K562 (cell line): ENCODE measurements around the gene HINT2. TPM values are rescaled to one million over a fixed set of nuclear protein-coding genes. Genes with fewer than 3 reads are reported as not detected.

Experiments
- ATAC-seq: fragments of 200-7000 bp; cut with Tn5 transposase; 3 replicates; pipeline ENCODE4 v1.9.1; 2020; ENCODE audit warnings: moderate library complexity
- BruUV-seq: library from RNA; stranded (reverse); fragments of 400-500 nt; replicated peaks from 2 replicates; lab custom pipeline; 2021; lab: Mats Ljungman, UMichigan
- CTCF ChIA-PET: fragments of 300-600 bp; formaldehyde crosslinking; extraction: SDS; loops from one replicate; lab custom pipeline; 2021; ENCODE audit warnings: low intra/inter-chr PET ratio; lab: Yijun Ruan, JAX
- POLR2A ChIA-PET: fragments of 300-600, 350-650 bp; sonication (Branson Sonifier 250); formaldehyde crosslinking; extraction: SDS; loops from one replicate; lab custom pipeline; 2021; ENCODE audit warnings: antibody characterized with exemption, inconsistent platforms; lab: Yijun Ruan, JAX
- DNase-seq, 4 experiments: peaks; one replicate each; pipeline versions ENCODE4 v3.0.0 to v3.0.0-alpha.2; 2011 to 2018; ENCODE audit warnings: low spot score in 3 of 4, mixed read lengths in 3 of 4; ENCODE audit errors: extremely low read depth in 1 of 4
- FAIRE-seq: peaks from 2 replicates; lab custom pipeline; 2011; peaks lifted over from hg19 to GRCh38; lab: Jason Lieb, UNC
- H2AFZ ChIP-seq: 2 replicates; pipeline ENCODE4 v1.6.0; 2011; ENCODE audit warnings: low read depth, low read length, control low read depth, inconsistent platforms
- H3K27ac ChIP-seq: fragments of 200-600 bp; 3 replicates; pipeline ENCODE4 v1.8.0; 2011; ENCODE audit warnings: low read depth, mild to moderate bottlenecking, control low read depth, inconsistent platforms, low read length, moderate library complexity, mixed read lengths; ENCODE audit errors: extremely low read depth
- H3K27me3 ChIP-seq, 2 experiments: fragments of 300-600 bp in 1 of 2; 2 replicates in 1 of 2; 3 replicates in 1 of 2; pipeline versions ENCODE4 v1.6.0 to v1.8.0; 2011; ENCODE audit warnings: inconsistent platforms in 2 of 2, low read length in 2 of 2, mild to moderate bottlenecking in 1 of 2, mixed read lengths in 1 of 2, moderate library complexity in 1 of 2; ENCODE audit not compliant: control insufficient read depth in 2 of 2, insufficient read depth in 2 of 2
- H3K36me3 ChIP-seq: fragments of 300-600 bp; 3 replicates; pipeline ENCODE4 v1.8.0; 2011; ENCODE audit warnings: mild to moderate bottlenecking, low read length, inconsistent platforms; ENCODE audit not compliant: control insufficient read depth, insufficient read depth
- H3K4me1 ChIP-seq, 2 experiments: fragments of 200-600 bp in 1 of 2; replicated peaks in 1 of 2; 2 replicates in 1 of 2; 3 replicates in 1 of 2; pipeline versions ENCODE4 v1.5.1 to v1.8.0; 2011; ENCODE audit warnings: inconsistent platforms in 2 of 2, low read length in 2 of 2, mild to moderate bottlenecking in 1 of 2, mixed read lengths in 1 of 2, moderate library complexity in 1 of 2; ENCODE audit not compliant: control insufficient read depth in 2 of 2, insufficient read depth in 2 of 2
- H3K4me2 ChIP-seq: 2 replicates; pipeline ENCODE4 v1.6.1; 2011; ENCODE audit warnings: low read length, control low read depth, inconsistent platforms, mixed read lengths; ENCODE audit not compliant: insufficient read depth
- H3K4me3 ChIP-seq: fragments of 200-600 bp; sonication (generic), shearing (Covaris generic); 2 replicates; pipeline ENCODE4 v1.5.1; 2016; ENCODE audit warnings: control low read depth, inconsistent platforms
- H3K79me2 ChIP-seq: fragments of 200-600 bp; 3 replicates; pipeline ENCODE4 v1.8.0; 2011; ENCODE audit warnings: low read length, inconsistent platforms; ENCODE audit not compliant: control insufficient read depth, insufficient read depth
- H3K9ac ChIP-seq, 2 experiments: 2 replicates each; pipeline versions ENCODE4 v1.6.0 to v1.6.1; 2011; ENCODE audit warnings: low read depth in 2 of 2, low read length in 2 of 2, control low read depth in 1 of 2, inconsistent platforms in 1 of 2, mild to moderate bottlenecking in 1 of 2, mixed read lengths in 1 of 2; ENCODE audit not compliant: insufficient read depth in 1 of 2
- H3K9me1 ChIP-seq: one replicate; pipeline ENCODE4 v1.6.0; 2011; ENCODE audit warnings: inconsistent platforms, mild to moderate bottlenecking, low read length, moderate library complexity; ENCODE audit not compliant: control insufficient read depth, insufficient read depth
- H3K9me3 ChIP-seq: replicated peaks from 2 replicates; pipeline ENCODE4 v1.5.1; 2011; ENCODE audit warnings: low read depth, low read length, inconsistent platforms; ENCODE audit not compliant: control insufficient read depth, insufficient read depth
- H4K20me1 ChIP-seq: replicated peaks from 2 replicates; pipeline ENCODE4 v1.6.1; 2011; ENCODE audit warnings: low read length, inconsistent platforms, mixed read lengths; ENCODE audit not compliant: control insufficient read depth, insufficient read depth
- AFF1 ChIP-seq, 2 experiments: fragments of 450-650 bp; IDR thresholded peaks; 2 replicates each; pipeline ENCODE4 v1.6.1; 2018; ENCODE audit warnings: mild to moderate bottlenecking in 2 of 2, low read depth in 1 of 2; ENCODE audit not compliant: partially characterized antibody in 2 of 2
- DEAF1 ChIP-seq: fragments of 450-650 bp; formaldehyde crosslinking; IDR thresholded peaks from 2 replicates; pipeline ENCODE4 v1.4.0; 2020; ENCODE audit warnings: mild to moderate bottlenecking, moderate library complexity
- NFE2 ChIP-seq: IDR thresholded peaks from 2 replicates; pipeline ENCODE4 v1.6.1; 2014; ENCODE audit warnings: antibody characterized with exemption, low read depth
- SRSF7 ChIP-seq: fragments of 200-400 bp; formaldehyde crosslinking; optimal IDR thresholded peaks from 2 replicates; pipeline ENCODE3; 2017; ENCODE audit warnings: mild to moderate bottlenecking, low read depth, low read length
- ZNF277 ChIP-seq: fragments of 250-450 bp; sonication (Bioruptor Pico); IDR thresholded peaks from 2 replicates; pipeline ENCODE4 v1.8.0; 2022; ENCODE audit warnings: inconsistent platforms, mild to moderate bottlenecking, moderate library complexity, borderline replicate concordance
- ZNF551 ChIP-seq: fragments of 250-450 bp; sonication (Bioruptor Pico); IDR thresholded peaks from 2 replicates; pipeline ENCODE4 v1.5.0; 2021; ENCODE audit warnings: mild to moderate bottlenecking, moderate library complexity
- WGBS: fragments of 100-300 bp; shearing (Covaris generic); methylation state at CpG from one replicate; pipeline ENCODE4 v1.1.6; 2016; ENCODE audit warnings: low coverage, mixed read lengths; ENCODE audit not compliant: insufficient coverage; ENCODE audit errors: missing lambda C conversion rate; 5-methylcytosine and 5-hydroxymethylcytosine counted together
- in situ Hi-C: fragments of 300-500 bp; cut with MboI; formaldehyde crosslinking; loops from 4 replicates; pipeline ENCODE4 v1.15.0; 2018; ENCODE audit warnings: inconsistent platforms, mixed read lengths
- intact Hi-C: fragments of 100-400 bp; cut with micrococcal nuclease; formaldehyde crosslinking; loops from 2 replicates; pipeline ENCODE4 v1.14.2; 2022
- polyA plus RNA-seq, 8 experiments: library from polyadenylated mRNA; depleted of rRNA in 4 of 8; stranded (reverse) in 5 of 8; unstranded in 3 of 8; fragments of >200 nt; fragmentation: Nextera tagmentation in 2 of 8; fragmentation: Illumina TruSeq in 1 of 8; extraction: Ambion mirVana in 2 of 8; extraction: Trizol in 1 of 8; gene quantifications; 2 replicates each; pipeline versions ENCODE4 v1.2.1 to v1.2.3, GENCODE V29; 2011 to 2014; ENCODE audit warnings: inconsistent platforms in 1 of 8, missing spikeins in 1 of 8
- total RNA-seq, 7 experiments: library from RNA; depleted of rRNA in 6 of 7; stranded (reverse); fragments of >200 nt in 6 of 7; fragmentation: Illumina TruSeq in 2 of 7; extraction: Trizol in 2 of 7; gene quantifications; 2 replicates each; pipeline versions ENCODE4 v1.2.1 to v1.2.3, GENCODE V29; 2011 to 2021; ENCODE audit warnings: low replicate concordance in 1 of 7

Gene HINT2
- total and polyA plus RNA-seq, 9 of the 15 experiments (the other 6 are each of a cell fraction or from before 2014, with no cell fraction given): 5.6 to 44.1 (median 27.9) TPM

- POLR2A ChIA-PET: interaction anchor here (0.6 to 1.5 kb wide), 5 partner anchors 27 to 133 kb away, joined by 3 to 4 read pairs (median 3); no protein-coding TSS in a partner anchor
- no peak for TF ChIP-seq NFE2
- TF ChIP-seq ZNF277 (CRISPR knock-in tag): no peak
- no peak for TF ChIP-seq DEAF1
- no peak for TF ChIP-seq AFF1 (IDR thresholded peaks at IDR 0.05; ENCODE audit: low read depth in 1 of 2, partially characterized antibody in 2 of 2)
- TF ChIP-seq ZNF551 (CRISPR knock-in tag): no peak
- no peak for TF ChIP-seq SRSF7
- ATAC-seq (peak; percentile 33), FAIRE-seq (no peak), DNase-seq (no peak)
- H3K9me1 ChIP-seq: no peaks in the 10 kb centered on the region
- H3K27me3 ChIP-seq: no peaks in the 10 kb centered on the region
- no peak overlapping the region for H3K9ac ChIP-seq
- no peaks in the 10 kb centered on the region for H4K20me1 ChIP-seq
- peaks cover 24% of the 10 kb centered on the region; the same call in 2 of the 3 replicates for H3K36me3 ChIP-seq
- no peak overlapping the region for H3K4me2 ChIP-seq
- no peaks in the 10 kb centered on the region for H3K9me3 ChIP-seq
- BruUV-seq: no TSS peak
- 25% methylated on average over 4 of the region's 4 CpGs for WGBS
- in situ Hi-C loops (loop anchor here (10.0 kb wide), 1 partner anchor 95 kb away; no protein-coding TSS in a partner anchor), intact Hi-C loops (loop anchor here (1.0 kb wide), 3 partner anchors 23 to 92 kb away; no protein-coding TSS in a partner anchor)
- no peak overlapping the region for H3K4me3 ChIP-seq
- H3K4me1 ChIP-seq: peaks cover 6% of the 10 kb centered on the region in 2 experiments; a peak in 4 of 5 replicates
- H3K79me2 ChIP-seq: no peaks in the 10 kb centered on the region
- no peak overlapping the region for H2AFZ ChIP-seq
- H3K27ac ChIP-seq: 0 out of 3 replicates have a peak overlapping the region, but pooled peaks have one; percentile 37
- CTCF ChIA-PET: interaction anchor here (0.7 to 2.8 kb wide), 4 partner anchors 24 to 308 kb away, joined by 3 to 28 read pairs (median 10); no protein-coding TSS in a partner anchor
These were observed 24.8 kb downstream of the HINT2 start for GRCh38 chr9:35790025-35790384.
